Prostate gland (tissue), 2 donors: ENCODE measurements around the gene TP53INP2. TPM values are rescaled to one million over a fixed set of nuclear protein-coding genes. Genes with fewer than 3 reads are reported as not detected.

ENCODE experiments used
- DNase-seq: peaks from one replicate; pipeline ENCODE4 v3.0.0-alpha.2; 2019; ENCODE audit warnings: low spot score
- H3K27ac ChIP-seq, 2 donors: fragments of 200-600 bp; sonication (generic); 2 replicates each; pipeline ENCODE4 v1.5.1; 2017 to 2019
- H3K27me3 ChIP-seq: fragments of 200-600 bp; sonication (generic); replicated peaks from 2 replicates; pipeline ENCODE4 v1.5.1; 2019; ENCODE audit not compliant: insufficient read depth
- H3K36me3 ChIP-seq, 2 donors: fragments of 200-600 bp; sonication (generic); 1 replicate in 1 of 2; 2 replicates in 1 of 2; pipeline versions ENCODE4 v1.5.1 to v1.8.1; 2017 to 2019
- H3K4me1 ChIP-seq: fragments of 200-600 bp; sonication (generic); replicated peaks from 2 replicates; pipeline ENCODE4 v1.5.1; 2019
- H3K4me3 ChIP-seq, 2 donors: fragments of 200-600 bp; sonication (generic); 2 replicates each; pipeline ENCODE4 v1.5.1; 2017 to 2019
- H3K9me3 ChIP-seq: fragments of 200-600 bp; sonication (generic); 2 replicates; pipeline ENCODE4 v1.5.1; 2017
- POLR2A ChIP-seq: fragments of 450-650 bp; IDR thresholded peaks from one replicate; pipeline ENCODE4 v1.6.1; 2016; ENCODE audit warnings: antibody characterized with exemption, mild to moderate bottlenecking
- POLR2AphosphoS5 ChIP-seq: sonication (generic); formaldehyde crosslinking; IDR thresholded peaks from one replicate; pipeline ENCODE4 v1.6.1; 2017; ENCODE audit warnings: antibody characterized with exemption
- WGBS: methylation state at CpG from one replicate; pipeline ENCODE4 v1.1.5; 2018; 5-methylcytosine and 5-hydroxymethylcytosine counted together
- intact Hi-C: fragments of 100-400 bp; cut with DNase I; formaldehyde crosslinking; loops from one replicate; pipeline ENCODE4 v1.14.2; 2022
- total RNA-seq, 2 donors: library from RNA; depleted of rRNA; stranded (reverse); fragments of >200 nt; gene quantifications; one replicate each; pipeline ENCODE4 v1.1.0, GENCODE V29; 2016
- TF ChIP-seq, protein P1 (sequence below), 4 experiments: fragments of 200-600 bp in 2 of 4; fragments of 450-650 bp in 2 of 4; sonication (generic) in 2 of 4; IDR thresholded peaks; 1 replicate in 3 of 4; 2 replicates in 1 of 4; pipeline ENCODE4 v1.5.1; 2016 to 2019; ENCODE audit warnings: antibody characterized with exemption in 4 of 4, mild to moderate bottlenecking in 2 of 4, moderate library complexity in 2 of 4

The TP53INP2 gene
- total RNA-seq, 2 donors from 2014 or later, result 26.0 to 39.4 TPM

DNA sequence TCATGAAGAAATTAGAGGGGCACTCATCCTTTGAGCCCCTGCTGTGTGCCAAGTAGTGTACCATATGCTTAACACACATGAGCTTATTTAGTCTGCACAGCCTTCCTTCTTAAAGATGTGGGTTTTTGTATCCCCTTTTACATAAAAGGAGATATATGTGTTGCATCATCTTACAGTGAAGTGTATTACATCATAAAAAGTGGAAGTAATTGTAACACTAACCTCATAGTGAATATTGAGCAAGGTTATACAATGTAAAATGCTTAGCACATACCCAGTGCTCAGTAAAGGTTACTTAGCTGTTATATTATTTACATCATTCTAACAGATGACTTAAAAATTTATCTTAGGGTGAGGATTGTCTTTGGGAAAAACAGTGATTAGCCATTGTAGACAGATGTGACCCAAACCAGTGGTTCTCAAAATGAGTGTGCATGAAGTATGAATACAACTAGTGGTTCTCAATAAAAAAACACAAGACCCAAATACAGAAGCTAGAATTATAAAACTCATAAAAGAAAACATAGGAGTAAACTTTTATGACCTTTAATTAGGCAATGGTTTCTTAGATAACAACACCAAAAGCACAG is 23.5 kb upstream of the TP53INP2 start:
- H3K27ac ChIP-seq, result no peak overlapping the region
- no peak overlapping the region for H3K4me3 ChIP-seq
- intact Hi-C loops, result no loop called here
- H3K4me1 ChIP-seq, result no peaks in the 10 kb centered on the region
- no peaks in the 10 kb centered on the region for H3K9me3 ChIP-seq
- no peaks in the 10 kb centered on the region for H3K27me3 ChIP-seq
- TF ChIP-seq POLR2A (no peak), POLR2AphosphoS5 (no peak)
- TF ChIP-seq, protein P1, sequence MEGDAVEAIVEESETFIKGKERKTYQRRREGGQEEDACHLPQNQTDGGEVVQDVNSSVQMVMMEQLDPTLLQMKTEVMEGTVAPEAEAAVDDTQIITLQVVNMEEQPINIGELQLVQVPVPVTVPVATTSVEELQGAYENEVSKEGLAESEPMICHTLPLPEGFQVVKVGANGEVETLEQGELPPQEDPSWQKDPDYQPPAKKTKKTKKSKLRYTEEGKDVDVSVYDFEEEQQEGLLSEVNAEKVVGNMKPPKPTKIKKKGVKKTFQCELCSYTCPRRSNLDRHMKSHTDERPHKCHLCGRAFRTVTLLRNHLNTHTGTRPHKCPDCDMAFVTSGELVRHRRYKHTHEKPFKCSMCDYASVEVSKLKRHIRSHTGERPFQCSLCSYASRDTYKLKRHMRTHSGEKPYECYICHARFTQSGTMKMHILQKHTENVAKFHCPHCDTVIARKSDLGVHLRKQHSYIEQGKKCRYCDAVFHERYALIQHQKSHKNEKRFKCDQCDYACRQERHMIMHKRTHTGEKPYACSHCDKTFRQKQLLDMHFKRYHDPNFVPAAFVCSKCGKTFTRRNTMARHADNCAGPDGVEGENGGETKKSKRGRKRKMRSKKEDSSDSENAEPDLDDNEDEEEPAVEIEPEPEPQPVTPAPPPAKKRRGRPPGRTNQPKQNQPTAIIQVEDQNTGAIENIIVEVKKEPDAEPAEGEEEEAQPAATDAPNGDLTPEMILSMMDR (IDR thresholded peaks at IDR 0.05), result no peak
- DNase-seq, result no peak
- no peaks in the 10 kb centered on the region for H3K36me3 ChIP-seq

DNA sequence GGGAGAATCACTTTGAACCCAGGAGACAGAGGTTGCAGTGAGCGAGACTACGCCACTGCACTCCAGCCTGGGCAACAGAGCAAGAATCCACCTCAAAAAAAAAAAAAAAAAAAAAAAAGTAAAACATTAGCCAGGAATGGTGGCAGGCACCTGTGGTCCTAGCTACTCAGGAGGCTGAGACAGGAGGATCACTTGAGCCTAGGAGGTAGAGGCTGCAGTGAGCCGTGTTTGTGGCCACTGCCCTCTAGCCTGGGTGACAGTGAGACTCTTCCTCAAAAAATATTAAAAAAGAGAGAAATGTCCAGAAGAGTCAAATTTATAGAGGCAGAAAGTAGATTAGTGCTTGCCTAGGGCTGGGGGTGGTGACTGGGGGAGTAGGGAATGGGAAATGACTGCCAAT is 20.5 kb upstream of the TP53INP2 start:
- intact Hi-C loops, result no loop called here
- WGBS, result 92% methylated on average over 3 of the region's 3 CpGs
- no peak for DNase-seq

DNA sequence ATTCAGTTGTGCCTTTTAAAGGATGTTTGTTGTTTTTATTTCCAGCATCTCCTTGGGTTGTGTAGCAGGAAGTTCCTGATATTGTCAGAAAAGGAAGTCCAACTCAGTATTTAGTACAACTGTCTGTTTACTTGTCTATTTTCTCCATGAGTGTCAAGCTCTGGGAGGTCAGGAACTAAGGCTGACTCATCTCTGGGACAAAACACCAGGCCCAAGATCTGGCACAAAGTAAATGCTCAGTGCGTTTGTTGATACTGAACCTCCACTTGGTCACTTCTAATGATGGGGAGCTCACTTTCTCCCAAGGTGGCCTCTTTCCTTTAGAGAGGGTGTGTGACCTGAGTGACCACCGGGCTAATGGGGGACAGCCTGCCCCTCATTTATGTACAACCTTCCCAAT is 14.7 kb upstream of the TP53INP2 start:
- DNase-seq, result no peak
- intact Hi-C loops, result no loop called here
- TF ChIP-seq, protein P1 (IDR thresholded peaks at IDR 0.05), result no peak
- TF ChIP-seq POLR2A, result no peak
- no peak for TF ChIP-seq POLR2AphosphoS5
- no peaks in the 10 kb centered on the region for H3K36me3 ChIP-seq
- no peak overlapping the region for H3K4me3 ChIP-seq
- no peaks in the 10 kb centered on the region for H3K4me1 ChIP-seq
- H3K9me3 ChIP-seq, result no peaks in the 10 kb centered on the region
- no peaks in the 10 kb centered on the region for H3K27me3 ChIP-seq
- 71% methylated on average over 2 of the region's 2 CpGs for WGBS
- no peak overlapping the region for H3K27ac ChIP-seq

More for the DNA sequence above, 20.5 kb upstream of the TP53INP2 start:
- TF ChIP-seq, protein P1 (IDR thresholded peaks at IDR 0.05), result no peak
- TF ChIP-seq POLR2AphosphoS5, result no peak
- no peak for TF ChIP-seq POLR2A
- H3K4me1 ChIP-seq, result no peaks in the 10 kb centered on the region
- H3K27ac ChIP-seq, result no peak overlapping the region
- no peaks in the 10 kb centered on the region for H3K9me3 ChIP-seq
- H3K36me3 ChIP-seq, result no peaks in the 10 kb centered on the region
- H3K27me3 ChIP-seq, result no peaks in the 10 kb centered on the region
- H3K4me3 ChIP-seq, result no peak overlapping the region

DNA sequence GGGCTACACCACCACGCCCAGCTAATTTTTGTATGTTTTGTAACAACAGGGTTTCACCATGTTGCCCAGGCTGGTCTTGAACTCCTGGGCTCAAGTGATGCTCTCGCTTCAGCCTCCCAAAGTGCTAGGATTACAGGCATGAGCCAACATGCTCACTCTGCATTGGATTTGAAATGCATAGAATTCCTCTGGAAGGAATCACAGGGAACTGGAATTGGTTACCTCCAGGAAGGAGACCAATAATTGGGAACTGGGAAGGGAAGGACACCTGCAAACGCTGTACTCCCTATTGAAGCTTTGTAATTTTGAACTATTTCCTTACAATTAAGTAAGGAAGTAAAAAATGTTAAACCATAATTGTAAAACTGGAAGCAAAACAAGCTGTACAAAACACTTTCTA is 12.3 kb upstream of the TP53INP2 start:
- Histone ChIP-seq H3K36me3 (no peaks in the 10 kb centered on the region), H3K4me1 (no peaks in the 10 kb centered on the region), H3K9me3 (no peaks in the 10 kb centered on the region), H3K4me3 (no peak overlapping the region), H3K27me3 (no peaks in the 10 kb centered on the region), H3K27ac (no peak overlapping the region)
- no peak for DNase-seq
- WGBS, result 79% methylated on average over 3 of the region's 3 CpGs
- intact Hi-C loops, result no loop called here
- TF ChIP-seq POLR2AphosphoS5, result no peak
- TF ChIP-seq, protein P1 (IDR thresholded peaks at IDR 0.05), result no peak

DNA sequence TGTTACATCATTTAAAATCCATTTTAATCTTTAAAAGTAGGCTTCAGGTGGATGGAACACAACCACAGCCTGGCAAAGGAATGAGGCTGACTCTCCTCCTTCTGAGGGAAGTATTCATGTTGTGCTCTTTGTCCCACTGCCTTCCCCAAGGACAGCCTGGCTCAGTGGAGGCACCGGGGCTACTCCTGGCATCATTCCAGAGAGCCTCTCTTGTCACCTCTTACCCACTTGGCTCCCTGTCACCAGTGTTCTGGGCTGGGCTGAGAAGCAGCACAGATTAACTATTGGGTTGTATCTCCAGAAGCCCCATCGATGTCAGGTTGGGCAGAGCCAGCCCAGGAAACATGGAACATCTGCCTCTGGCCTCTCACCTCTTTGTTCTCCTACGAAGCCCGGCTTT is 10.7 kb upstream of the TP53INP2 start:
- H3K4me1 ChIP-seq, result no peaks in the 10 kb centered on the region
- no peak for DNase-seq
- H3K4me3 ChIP-seq, result no peak overlapping the region
- H3K27ac ChIP-seq, result no peak overlapping the region
- no peaks in the 10 kb centered on the region for H3K27me3 ChIP-seq
- TF ChIP-seq POLR2AphosphoS5 (no peak), POLR2A (no peak)
- TF ChIP-seq, protein P1 (IDR thresholded peaks at IDR 0.05), result no peak
- WGBS, result 43% methylated on average over 4 of the region's 4 CpGs
- no peaks in the 10 kb centered on the region for H3K9me3 ChIP-seq
- no peaks in the 10 kb centered on the region for H3K36me3 ChIP-seq
- intact Hi-C loops, result no loop called here
